ENCODE measurements around the gene HMCN2.
"Not testable (repeated sequence)": the region's sequence is repeated elsewhere in the genome, so short reads cannot be mapped to it uniquely, and the experiment has no call there.

Gene HMCN2

DNA sequence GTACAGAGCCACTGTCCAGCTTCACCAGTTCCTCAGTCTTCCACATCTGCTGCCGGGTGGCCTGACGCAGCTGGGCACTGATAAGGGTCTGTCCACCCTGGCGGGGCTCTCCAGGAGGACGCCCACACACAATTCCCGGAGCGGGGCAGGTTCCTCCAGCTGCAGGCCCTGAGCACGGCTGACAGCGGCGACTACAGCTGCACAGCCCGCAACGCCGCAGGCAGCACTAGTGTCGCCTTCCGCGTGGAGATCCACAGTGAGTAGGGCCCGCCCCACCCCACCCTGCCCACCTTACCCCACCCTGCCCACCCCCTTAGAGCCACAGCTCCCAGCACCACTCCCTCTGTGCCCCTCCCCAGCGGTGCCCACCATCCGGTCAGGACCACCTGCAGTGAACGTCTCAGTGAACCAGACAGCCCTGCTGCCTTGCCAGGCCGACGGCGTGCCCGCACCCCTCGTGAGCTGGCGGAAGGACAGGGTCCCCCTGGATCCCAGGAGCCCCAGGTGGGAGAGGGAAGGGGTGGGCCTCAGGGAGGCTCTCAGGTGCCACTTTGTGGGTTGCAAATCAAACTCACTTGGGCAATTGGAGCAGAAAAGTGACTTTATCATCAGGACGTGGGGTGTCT is 130.4 kb downstream of the HMCN2 start:
- no peak for DNase-seq (ENCODE audit: low read depth)
- H3K4me3 ChIP-seq (ENCODE audit: low read length) = no peak overlapping the region
- TF ChIP-seq CTCF (conservative IDR thresholded peaks at IDR 0.05; ENCODE audit: low read depth, low read length) = no peak

- no peak for TF ChIP-seq CTCF (conservative IDR thresholded peaks at IDR 0.05; ENCODE audit: low read depth, low read length)
Measured at GRCh38 chr9:130396581-130396980, 131.0 kb downstream of the HMCN2 start.

GRCh38 chr9:130398487-130399240 is 133.1 kb downstream of the HMCN2 start:
- H3K4me3 ChIP-seq (ENCODE audit: low read length) = no peak overlapping the region
- DNase-seq (ENCODE audit: low read depth) = no peak
- TF ChIP-seq CTCF (conservative IDR thresholded peaks at IDR 0.05; ENCODE audit: low read depth, low read length) = no peak

More at GRCh38 chr9:130396581-130396980, 131.0 kb downstream of the HMCN2 start:
- H3K4me3 ChIP-seq (ENCODE audit: low read length) = no peak overlapping the region
- DNase-seq (ENCODE audit: low read depth) = no peak

DNA sequence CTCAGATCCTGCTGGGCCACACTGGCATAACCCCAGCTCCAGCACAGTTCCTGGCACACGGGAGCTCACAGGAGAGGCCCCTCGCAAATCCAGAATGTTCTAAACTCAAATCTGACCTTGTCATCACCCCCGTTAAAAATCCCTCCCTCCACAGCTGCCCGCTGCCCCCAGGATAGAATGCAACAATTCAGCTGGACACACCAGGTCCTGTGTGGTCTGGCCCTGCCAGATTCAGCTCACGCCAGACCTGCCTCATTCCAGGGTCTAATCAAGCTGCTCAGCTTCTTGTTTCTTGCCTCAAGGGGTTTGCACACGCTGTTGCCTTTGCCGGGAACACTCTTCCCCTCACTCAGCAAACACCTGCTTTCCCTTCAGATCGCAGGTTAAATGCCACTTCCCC is 134.2 kb downstream of the HMCN2 start:
- TF ChIP-seq CTCF (conservative IDR thresholded peaks at IDR 0.05; ENCODE audit: low read depth, low read length) = no peak
- DNase-seq (ENCODE audit: low read depth) = no peak
- no peak overlapping the region for H3K4me3 ChIP-seq (ENCODE audit: low read length)

- TF ChIP-seq CTCF (conservative IDR thresholded peaks at IDR 0.05; ENCODE audit: low read depth, low read length) = no peak
Measured at GRCh38 chr9:130400870-130401269, 135.3 kb downstream of the HMCN2 start.

GRCh38 chr9:130401742-130402141 is 136.2 kb downstream of the HMCN2 start:
- not testable (repeated sequence) for DNase-seq (ENCODE audit: low read depth); H3K4me3 ChIP-seq (ENCODE audit: low read length)

More at GRCh38 chr9:130400870-130401269, 135.3 kb downstream of the HMCN2 start:
- DNase-seq (ENCODE audit: low read depth) = no peak
- H3K4me3 ChIP-seq (ENCODE audit: low read length) = no peak overlapping the region

DNA sequence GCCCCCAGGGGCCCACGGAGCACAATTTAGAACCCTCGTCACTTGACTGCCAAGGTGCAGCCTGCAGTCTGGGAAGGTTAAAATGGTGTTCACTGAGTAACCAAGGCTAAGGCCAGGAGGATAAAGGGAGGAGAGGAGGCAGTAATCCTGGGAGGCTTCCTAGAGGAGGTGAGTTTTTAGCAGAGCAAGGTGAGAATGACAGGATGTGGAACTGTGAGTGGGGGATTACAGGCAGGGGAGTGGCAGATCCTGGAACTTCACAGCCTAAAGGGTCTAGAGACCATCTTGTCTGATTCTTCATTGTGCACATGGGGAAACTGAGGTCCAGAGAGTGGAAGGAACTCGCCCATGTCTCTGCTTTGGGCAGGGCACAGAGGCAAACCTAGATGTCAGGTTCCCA is 136.7 kb downstream of the HMCN2 start:
- DNase-seq (ENCODE audit: low read depth) = no peak
- TF ChIP-seq CTCF (conservative IDR thresholded peaks at IDR 0.05; ENCODE audit: low read depth, low read length) = no peak
- H3K4me3 ChIP-seq (ENCODE audit: low read length) = no peak overlapping the region

Data from retinal pigment epithelial cell (primary cell).